Measurements from ENCODE around the gene NDFIP1. TPM values are rescaled to one million over a fixed set of nuclear protein-coding genes. Genes with fewer than 3 reads are reported as not detected.

The NDFIP1 gene
- total RNA-seq, 2 experiments from 2014 or later, result 54.9 to 86.7 TPM

DNA sequence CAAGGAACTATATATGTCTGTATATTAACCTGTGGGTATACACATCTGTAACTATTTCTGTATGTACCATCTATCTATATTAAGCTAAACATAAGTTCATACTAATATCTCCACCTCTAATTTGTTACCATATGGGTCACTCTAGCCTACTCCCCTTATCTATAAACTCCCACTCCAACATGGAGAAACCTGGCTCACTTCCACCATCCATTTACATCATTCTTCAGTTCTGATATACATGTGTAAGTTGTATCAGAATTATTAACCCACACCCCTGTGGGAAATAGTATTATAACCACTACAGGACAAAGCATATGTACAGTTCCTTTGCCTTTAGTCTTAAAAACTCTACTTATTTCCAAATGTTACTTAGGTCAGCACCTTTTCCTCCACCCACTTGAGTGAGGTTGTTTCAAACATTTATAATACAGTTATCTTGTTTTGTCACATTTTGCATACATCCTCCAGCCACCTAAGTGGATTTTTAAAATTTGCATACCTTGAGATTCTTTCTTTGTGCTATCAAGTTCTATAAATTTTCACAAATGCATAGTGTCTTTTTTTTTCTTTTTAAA, 10.6 kb downstream of the NDFIP1 start:
- Mint-ChIP-seq H3K4me3 (no peak overlapping the region), H3K4me1 (peaks cover 80% of the 10 kb centered on the region), H3K9me3 (ENCODE audit: low read depth) (peaks cover 2% of the 10 kb centered on the region), H3K36me3 (ENCODE audit: low read depth) (peaks cover 59% of the 10 kb centered on the region), H3K27ac (no peak overlapping the region), H3K27me3 (no peaks in the 10 kb centered on the region)
- ATAC-seq (no peak), DNase-seq (no peak)
- POLR2A ChIA-PET, result no interaction called here
- CTCF ChIA-PET, result interaction anchor here (1.2 to 1.5 kb wide), 3 partner anchors 9 to 109 kb away, joined by 3 to 5 read pairs (median 4); no protein-coding TSS in a partner anchor
- intact Hi-C loops (cut with DNase I, micrococcal nuclease), result loop anchor here in 1 of 2 experiments (2.0 kb wide), 1 partner anchor 14 kb away; no protein-coding TSS in a partner anchor

DNA sequence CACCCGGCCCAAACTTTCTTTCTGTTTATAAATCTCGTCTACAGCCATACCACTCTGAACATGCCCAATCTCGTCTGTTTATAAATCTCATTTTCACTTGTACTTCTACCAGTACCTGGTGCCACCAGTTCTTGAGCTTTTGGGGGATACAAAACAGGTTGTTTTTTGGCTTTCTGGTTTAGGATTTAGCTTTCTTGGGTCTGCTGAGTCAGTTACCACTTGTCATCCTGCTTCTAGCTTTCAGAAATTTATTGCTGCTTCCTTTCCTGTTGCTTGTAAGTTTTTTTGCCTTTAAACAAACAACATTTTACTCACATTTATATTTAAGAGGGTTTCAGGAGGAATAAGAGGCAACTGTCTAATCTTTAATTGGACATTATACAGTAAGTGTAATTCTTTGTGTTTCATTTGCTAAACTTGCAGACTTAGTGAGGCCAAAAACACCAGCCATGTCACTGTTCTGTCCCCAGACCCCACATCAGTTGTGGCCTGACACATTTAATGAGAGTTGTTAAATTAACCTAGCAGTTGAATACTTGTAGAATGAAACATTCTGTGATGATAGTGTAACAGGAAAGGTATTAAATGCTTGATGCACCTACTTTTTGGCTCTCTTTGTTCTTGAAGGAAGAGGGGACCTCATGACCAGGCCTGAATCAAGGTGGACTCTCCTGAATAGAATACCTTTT, 11.8 kb downstream of the NDFIP1 start:
- ATAC-seq (no peak), DNase-seq (no peak)
- Mint-ChIP-seq H3K4me3 (peak overlapping the region; percentile 37), H3K27ac (peak overlapping the region; percentile 86), H3K36me3 (ENCODE audit: low read depth) (peaks cover 66% of the 10 kb centered on the region), H3K27me3 (no peaks in the 10 kb centered on the region), H3K4me1 (peaks cover 78% of the 10 kb centered on the region), H3K9me3 (ENCODE audit: low read depth) (peaks cover 3% of the 10 kb centered on the region)
- intact Hi-C loops (cut with DNase I, micrococcal nuclease), result no loop called here
- ChIA-PET POLR2A (interaction anchor here (0.5 to 1.6 kb wide), 3 partner anchors 10 to 107 kb away, joined by 3 to 5 read pairs (median 5); no protein-coding TSS in a partner anchor), CTCF (interaction anchor here (0.8 to 1.9 kb wide), 6 partner anchors 8 to 130 kb away, joined by 3 to 5 read pairs (median 4); no protein-coding TSS in a partner anchor)

DNA sequence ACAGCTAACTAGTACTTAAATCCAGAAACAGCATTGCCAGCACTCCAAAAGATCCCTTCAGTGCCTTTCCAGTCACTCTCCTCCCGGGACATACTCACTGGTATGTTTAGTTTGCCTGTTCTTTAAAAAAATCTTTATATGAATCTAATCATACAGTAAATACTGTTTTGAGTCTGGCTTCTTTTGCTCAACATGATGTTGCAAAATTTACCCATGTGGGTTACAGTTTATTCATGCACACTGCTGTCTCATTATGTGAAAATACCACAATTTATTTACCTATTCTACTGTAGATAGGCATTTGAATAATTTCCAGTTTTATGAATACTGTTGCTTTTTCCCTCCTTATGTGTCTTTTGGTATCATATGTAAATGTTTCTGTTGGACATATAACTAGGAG, 13.5 kb downstream of the NDFIP1 start:
- Mint-ChIP-seq H3K27ac (peak overlapping the region; percentile 65), H3K27me3 (no peaks in the 10 kb centered on the region), H3K36me3 (ENCODE audit: low read depth) (peaks cover 71% of the 10 kb centered on the region), H3K4me1 (peaks cover 76% of the 10 kb centered on the region), H3K4me3 (no peak overlapping the region), H3K9me3 (ENCODE audit: low read depth) (peaks cover 4% of the 10 kb centered on the region)
- ChIA-PET POLR2A (no interaction called here), CTCF (interaction anchor here (0.7 to 1.3 kb wide), 4 partner anchors 9 to 106 kb away, joined by 3 to 4 read pairs (median 3); no protein-coding TSS in a partner anchor)
- intact Hi-C loops (cut with DNase I, micrococcal nuclease), result no loop called here
- ATAC-seq (no peak), DNase-seq (no peak)

DNA sequence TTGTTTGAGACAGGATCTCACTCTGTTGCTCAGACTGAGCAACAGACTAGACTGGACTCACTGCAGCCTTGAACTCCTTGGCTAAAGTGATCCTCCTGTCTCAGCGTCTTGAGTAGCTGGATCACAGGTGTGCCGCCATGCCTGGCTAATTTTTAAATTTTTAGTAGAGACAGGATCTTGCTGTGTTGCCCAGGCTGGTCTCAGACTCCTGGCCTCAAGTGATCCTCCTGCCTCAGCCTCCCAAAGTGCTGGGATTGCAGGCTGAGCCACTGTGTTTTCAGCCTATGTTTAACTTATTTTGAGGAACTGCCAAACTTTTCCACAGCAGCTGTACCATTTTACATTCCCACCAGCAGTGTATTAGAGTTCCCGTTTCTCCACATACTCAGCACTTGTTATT, 16.8 kb downstream of the NDFIP1 start:
- ATAC-seq (no peak), DNase-seq (no peak)
- peaks cover 67% of the 10 kb centered on the region for H3K36me3 Mint-ChIP-seq (ENCODE audit: low read depth)
- no peak overlapping the region for H3K27ac Mint-ChIP-seq
- ChIA-PET CTCF (interaction anchor here (0.8 to 1.4 kb wide), 3 partner anchors 18 to 501 kb away, joined by 3 to 11 read pairs (median 5); no protein-coding TSS in a partner anchor), POLR2A (no interaction called here)
- peaks cover 4% of the 10 kb centered on the region for H3K9me3 Mint-ChIP-seq (ENCODE audit: low read depth)
- H3K27me3 Mint-ChIP-seq, result no peaks in the 10 kb centered on the region
- intact Hi-C loops (cut with DNase I, micrococcal nuclease), result no loop called here
- no peak overlapping the region for H3K4me3 Mint-ChIP-seq
- H3K4me1 Mint-ChIP-seq, result peaks cover 80% of the 10 kb centered on the region

GRCh38 chr5:142125963-142126362, 17.4 kb downstream of the NDFIP1 start:
- Mint-ChIP-seq H3K4me3 (no peak overlapping the region), H3K4me1 (peaks cover 78% of the 10 kb centered on the region), H3K27ac (no peak overlapping the region), H3K36me3 (ENCODE audit: low read depth) (peaks cover 63% of the 10 kb centered on the region), H3K9me3 (ENCODE audit: low read depth) (peaks cover 4% of the 10 kb centered on the region), H3K27me3 (no peaks in the 10 kb centered on the region)
- DNase-seq, result no peak
- POLR2A ChIA-PET, result no interaction called here
- no peak for ATAC-seq
- intact Hi-C loops (cut with DNase I, micrococcal nuclease), result no loop called here
- CTCF ChIA-PET, result interaction anchor here (0.8 to 1.5 kb wide), 5 partner anchors 17 to 500 kb away, joined by 3 to 11 read pairs (median 3); partner anchors contain the start of gene GNPDA1

- intact Hi-C loops (cut with DNase I, micrococcal nuclease), result no loop called here
- Mint-ChIP-seq H3K4me3 (no peak overlapping the region), H3K36me3 (ENCODE audit: low read depth) (peaks cover 45% of the 10 kb centered on the region), H3K27ac (peak overlapping the region; percentile 70), H3K4me1 (peaks cover 57% of the 10 kb centered on the region), H3K27me3 (no peaks in the 10 kb centered on the region), H3K9me3 (ENCODE audit: low read depth) (peaks cover 4% of the 10 kb centered on the region)
- ChIA-PET CTCF (interaction anchor here (0.8 to 2.3 kb wide), 12 partner anchors 9 to 585 kb away, joined by 3 to 14 read pairs (median 4); partner anchors contain the start of gene GNPDA1), POLR2A (interaction anchor here (0.7 to 1.4 kb wide), 2 partner anchors 19 to 29 kb away, joined by 5 to 6 read pairs; no protein-coding TSS in a partner anchor)
- peak; percentile 59 for ATAC-seq
- DNase-seq, result no peak
Observed at GRCh38 chr5:142128675-142129208, 20.2 kb downstream of the NDFIP1 start.

DNA sequence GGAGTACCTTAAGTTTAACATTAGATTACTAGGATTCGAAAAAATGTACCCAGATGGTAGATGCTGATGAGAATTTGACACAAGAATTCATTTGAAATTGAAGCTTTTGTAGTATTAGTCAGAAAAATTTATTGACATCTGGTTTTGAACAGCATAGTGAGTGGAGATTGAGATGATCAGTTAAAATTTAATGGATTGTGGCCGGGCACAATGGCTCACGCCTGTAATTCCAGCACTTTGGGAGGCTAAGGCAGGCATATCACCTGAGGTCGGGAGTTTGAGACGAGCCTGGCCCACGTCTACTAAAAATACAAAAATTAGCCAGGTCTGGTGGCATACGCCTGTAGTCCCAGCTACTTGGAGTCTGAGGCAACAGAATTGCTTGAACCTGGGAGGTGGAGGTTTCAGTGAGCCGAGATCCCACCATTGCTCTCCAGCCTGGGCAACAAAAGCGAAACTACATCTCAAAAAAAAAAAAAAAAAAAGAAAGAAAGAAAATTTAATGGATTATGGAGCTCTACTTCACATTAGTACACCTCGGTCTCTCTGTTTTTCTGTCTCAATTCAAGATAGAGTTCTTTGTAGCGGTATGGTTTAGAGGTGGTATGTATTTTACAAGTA, 21.0 kb downstream of the NDFIP1 start:
- Mint-ChIP-seq H3K36me3 (ENCODE audit: low read depth) (peaks cover 36% of the 10 kb centered on the region), H3K4me1 (peaks cover 49% of the 10 kb centered on the region), H3K27me3 (no peaks in the 10 kb centered on the region), H3K9me3 (ENCODE audit: low read depth) (peaks cover 2% of the 10 kb centered on the region), H3K4me3 (no peak overlapping the region), H3K27ac (peak overlapping the region; percentile 75)
- no peak for ATAC-seq
- CTCF ChIA-PET, result interaction anchor here (0.6 to 2.3 kb wide), 12 partner anchors 10 to 137 kb away, joined by 3 to 14 read pairs (median 4); partner anchors contain the start of gene GNPDA1
- POLR2A ChIA-PET, result interaction anchor here (1.4 kb wide), 1 partner anchor 20 kb away, joined by 6 read pairs; no protein-coding TSS in a partner anchor
- DNase-seq, result no peak
- intact Hi-C loops (cut with DNase I, micrococcal nuclease), result no loop called here

- intact Hi-C loops (cut with DNase I, micrococcal nuclease), result no loop called here
- H3K9me3 Mint-ChIP-seq (ENCODE audit: low read depth), result no peaks in the 10 kb centered on the region
- H3K36me3 Mint-ChIP-seq (ENCODE audit: low read depth), result peaks cover 34% of the 10 kb centered on the region
- H3K27ac Mint-ChIP-seq, result peak overlapping the region; percentile 43
- no peak overlapping the region for H3K4me3 Mint-ChIP-seq
- DNase-seq (no peak), ATAC-seq (no peak)
- ChIA-PET CTCF (interaction anchor here (0.7 to 4.6 kb wide), 11 partner anchors 9 to 170 kb away, joined by 3 to 25 read pairs (median 5); partner anchors contain the start of gene GNPDA1), POLR2A (interaction anchor here (1.2 kb wide), 1 partner anchor 121 kb away, joined by 8 read pairs; no protein-coding TSS in a partner anchor)
- H3K4me1 Mint-ChIP-seq, result peaks cover 52% of the 10 kb centered on the region
- H3K27me3 Mint-ChIP-seq, result no peaks in the 10 kb centered on the region
Observed at GRCh38 chr5:142131394-142131793, 22.8 kb downstream of the NDFIP1 start.

DNA sequence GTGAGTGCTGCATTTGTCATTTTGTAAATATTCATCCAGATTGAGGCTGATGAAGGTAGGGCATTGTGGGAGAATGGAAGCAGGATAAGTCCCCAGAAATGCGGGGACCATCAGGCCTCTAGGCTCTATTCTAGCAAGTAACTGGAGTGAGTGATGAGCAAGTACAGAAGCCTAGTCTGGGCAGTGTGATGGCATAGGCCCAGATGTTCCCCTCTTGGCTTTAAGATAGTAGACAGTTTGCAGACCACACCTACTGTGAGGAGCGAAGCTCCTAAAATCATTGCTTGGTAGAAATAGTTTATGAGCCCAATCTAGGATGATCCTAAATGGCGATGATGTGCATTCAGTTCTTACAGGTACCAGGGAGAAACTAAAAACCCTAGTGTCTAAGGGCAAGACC, 24.3 kb downstream of the NDFIP1 start:
- Mint-ChIP-seq H3K36me3 (ENCODE audit: low read depth) (peaks cover 33% of the 10 kb centered on the region), H3K4me3 (no peak overlapping the region), H3K9me3 (ENCODE audit: low read depth) (no peaks in the 10 kb centered on the region), H3K27me3 (no peaks in the 10 kb centered on the region), H3K4me1 (peaks cover 42% of the 10 kb centered on the region), H3K27ac (no peak overlapping the region)
- DNase-seq (no peak), ATAC-seq (no peak)
- ChIA-PET POLR2A (interaction anchor here (0.6 kb wide), 1 partner anchor 33 kb away, joined by 7 read pairs; no protein-coding TSS in a partner anchor), CTCF (interaction anchor here (0.6 to 4.6 kb wide), 11 partner anchors 10 to 441 kb away, joined by 3 to 25 read pairs (median 5); partner anchors contain the start of genes GNPDA1 and RNF14)
- intact Hi-C loops (cut with DNase I, micrococcal nuclease), result loop anchor here in 1 of 2 experiments (2.0 kb wide), 1 partner anchor 14 kb away; no protein-coding TSS in a partner anchor

GRCh38 chr5:142133330-142134206, 25.0 kb downstream of the NDFIP1 start:
- Mint-ChIP-seq H3K4me1 (peaks cover 36% of the 10 kb centered on the region), H3K4me3 (no peak overlapping the region), H3K27ac (no peak overlapping the region), H3K9me3 (ENCODE audit: low read depth) (no peaks in the 10 kb centered on the region), H3K27me3 (no peaks in the 10 kb centered on the region), H3K36me3 (ENCODE audit: low read depth) (peaks cover 32% of the 10 kb centered on the region)
- DNase-seq (no peak), ATAC-seq (peak; percentile 43)
- ChIA-PET CTCF (interaction anchor here (0.6 to 4.6 kb wide), 6 partner anchors 10 to 164 kb away, joined by 3 to 25 read pairs (median 5); partner anchors contain the start of gene RNF14), POLR2A (interaction anchor here (0.6 kb wide), 1 partner anchor 32 kb away, joined by 7 read pairs; no protein-coding TSS in a partner anchor)
- intact Hi-C loops (cut with DNase I, micrococcal nuclease), result loop anchor here in 1 of 2 experiments (2.0 kb wide), 1 partner anchor 15 kb away; no protein-coding TSS in a partner anchor

All from activated CD4-positive, alpha-beta T cell treated with anti-CD3 and anti-CD28 coated beads for 36 hours (primary cell).